Esophagus squamous epithelium (tissue), 4 donors: Measurements from ENCODE around the gene SRPK3.

ENCODE experiments used
- POLR2A ChIP-seq, 4 donors: fragments of 450-650 bp; IDR thresholded peaks; one replicate each; pipeline ENCODE4 v1.6.1; 2017; ENCODE audit warnings: antibody characterized with exemption in 4 of 4, mild to moderate bottlenecking in 4 of 4, moderate library complexity in 3 of 4
- TF ChIP-seq, protein P1 (sequence below), 6 experiments: fragments of 450-650 bp in 4 of 6; fragments of 200-600 bp in 2 of 6; sonication (generic) in 2 of 6; IDR thresholded peaks; one replicate each; pipeline ENCODE4 v1.5.1; 2016 to 2019; ENCODE audit warnings: antibody characterized with exemption in 6 of 6, mild to moderate bottlenecking in 4 of 6, moderate library complexity in 4 of 6

DNA sequence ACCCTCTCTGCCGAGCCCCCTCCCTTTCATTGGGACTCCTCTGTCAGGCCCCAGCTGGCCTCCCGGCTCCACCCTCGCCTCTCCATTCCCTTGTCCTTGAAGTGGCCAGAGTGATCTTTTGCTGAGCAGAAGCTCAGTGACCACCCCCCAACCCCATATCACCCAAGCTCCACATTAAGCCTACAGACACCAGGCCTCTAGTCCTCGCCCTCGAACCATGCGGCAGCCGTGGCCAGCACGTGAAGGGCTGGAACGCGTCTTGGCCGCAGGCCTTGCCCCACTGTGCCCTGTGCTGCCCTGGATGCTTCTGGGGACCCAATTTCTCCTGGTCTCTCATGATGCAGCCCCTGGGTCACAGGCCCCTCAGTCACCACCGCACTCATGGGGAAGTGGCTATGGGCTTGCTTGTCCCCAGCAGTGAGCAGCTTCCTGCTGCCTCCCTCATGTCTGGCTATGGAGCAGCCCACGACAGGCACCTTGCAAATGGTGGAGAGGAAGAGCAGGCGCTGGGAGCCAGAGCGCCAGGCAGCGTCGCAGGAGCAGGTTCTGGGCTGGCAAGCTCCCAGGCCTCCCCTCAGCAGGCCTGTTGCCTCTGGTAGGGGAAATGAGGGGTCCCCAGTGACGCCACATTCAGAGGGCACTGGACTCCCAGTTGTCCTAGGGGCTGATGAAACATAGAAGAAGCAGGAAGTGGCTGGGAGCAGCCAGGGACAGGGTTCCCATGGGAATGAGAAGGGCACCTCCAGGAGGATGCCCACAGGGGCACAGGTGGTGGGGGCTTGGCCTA, 757 bp upstream of the SRPK3 start:
- no peak for TF ChIP-seq POLR2A (IDR thresholded peaks at IDR 0.05)
- TF ChIP-seq, protein P1, sequence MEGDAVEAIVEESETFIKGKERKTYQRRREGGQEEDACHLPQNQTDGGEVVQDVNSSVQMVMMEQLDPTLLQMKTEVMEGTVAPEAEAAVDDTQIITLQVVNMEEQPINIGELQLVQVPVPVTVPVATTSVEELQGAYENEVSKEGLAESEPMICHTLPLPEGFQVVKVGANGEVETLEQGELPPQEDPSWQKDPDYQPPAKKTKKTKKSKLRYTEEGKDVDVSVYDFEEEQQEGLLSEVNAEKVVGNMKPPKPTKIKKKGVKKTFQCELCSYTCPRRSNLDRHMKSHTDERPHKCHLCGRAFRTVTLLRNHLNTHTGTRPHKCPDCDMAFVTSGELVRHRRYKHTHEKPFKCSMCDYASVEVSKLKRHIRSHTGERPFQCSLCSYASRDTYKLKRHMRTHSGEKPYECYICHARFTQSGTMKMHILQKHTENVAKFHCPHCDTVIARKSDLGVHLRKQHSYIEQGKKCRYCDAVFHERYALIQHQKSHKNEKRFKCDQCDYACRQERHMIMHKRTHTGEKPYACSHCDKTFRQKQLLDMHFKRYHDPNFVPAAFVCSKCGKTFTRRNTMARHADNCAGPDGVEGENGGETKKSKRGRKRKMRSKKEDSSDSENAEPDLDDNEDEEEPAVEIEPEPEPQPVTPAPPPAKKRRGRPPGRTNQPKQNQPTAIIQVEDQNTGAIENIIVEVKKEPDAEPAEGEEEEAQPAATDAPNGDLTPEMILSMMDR (IDR thresholded peaks at IDR 0.05), result no peak
